ENCODE data around the gene CSF1.
A peak's percentile ranks its signal among the peaks of the same experiment; 100 is the strongest.

CSF1 gene

DNA sequence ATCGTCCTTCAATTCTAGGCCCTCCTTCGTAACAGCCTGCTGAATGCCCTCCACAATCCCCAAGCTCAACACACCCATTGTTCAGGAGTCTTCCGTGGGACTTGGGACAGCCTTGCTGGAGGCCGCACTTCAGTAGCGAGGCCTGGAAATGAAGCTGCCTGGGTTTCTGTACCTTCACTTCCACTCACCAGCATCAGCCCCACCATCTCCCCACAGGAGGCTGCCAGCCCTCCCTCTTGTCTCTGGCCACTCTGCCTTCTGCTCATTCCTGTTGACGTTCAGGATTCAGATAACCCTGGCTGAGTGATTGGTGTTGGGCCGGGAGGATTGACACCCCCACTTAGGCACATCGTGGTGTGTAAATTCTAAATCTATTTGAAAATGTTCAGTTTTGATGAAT is 23.4 kb upstream of the CSF1 start:
- DNase-seq, result no peak
- Mint-ChIP-seq H3K4me1 (peaks cover 70% of the 10 kb centered on the region), H3K27me3 (ENCODE audit: low read depth, poor library complexity) (peaks cover 22% of the 10 kb centered on the region), H3K36me3 (ENCODE audit: low read depth) (no peaks in the 10 kb centered on the region), H3K4me3 (no peak overlapping the region), H3K9me3 (no peaks in the 10 kb centered on the region), H3K27ac (peak overlapping the region; percentile 67)
- no peak for TF ChIP-seq CTCF (IDR thresholded peaks at IDR 0.05)

GRCh38 chr1:109887884-109888283 is 22.8 kb upstream of the CSF1 start:
- Mint-ChIP-seq H3K36me3 (ENCODE audit: low read depth) (no peaks in the 10 kb centered on the region), H3K27me3 (ENCODE audit: low read depth, poor library complexity) (peaks cover 22% of the 10 kb centered on the region)
- TF ChIP-seq CTCF (IDR thresholded peaks at IDR 0.05), result no peak

DNA sequence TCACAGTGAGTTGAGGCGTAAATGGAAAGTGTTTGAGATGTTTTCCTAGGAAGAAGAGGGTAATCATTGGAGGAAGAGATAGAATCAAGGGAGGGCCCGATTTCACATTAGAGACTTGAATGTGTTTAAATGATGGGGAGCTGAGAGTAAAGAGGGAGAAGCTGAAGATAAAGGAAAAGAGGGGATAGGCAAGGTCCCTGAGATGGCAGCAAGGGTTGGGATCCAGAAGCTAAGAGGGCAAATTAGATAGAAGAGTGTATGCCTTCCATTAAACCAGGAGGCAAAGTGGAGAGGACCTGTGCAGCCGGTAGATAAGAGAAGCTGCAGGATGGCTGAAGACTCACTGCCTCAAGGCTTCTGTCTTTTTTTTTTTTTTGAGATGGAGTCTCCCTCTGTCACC is 21.6 kb upstream of the CSF1 start:
- Mint-ChIP-seq H3K27ac (no peak overlapping the region), H3K4me1 (peaks cover 54% of the 10 kb centered on the region), H3K9me3 (no peaks in the 10 kb centered on the region), H3K36me3 (ENCODE audit: low read depth) (no peaks in the 10 kb centered on the region), H3K27me3 (ENCODE audit: low read depth, poor library complexity) (peaks cover 17% of the 10 kb centered on the region), H3K4me3 (no peak overlapping the region)
- no peak for TF ChIP-seq CTCF (IDR thresholded peaks at IDR 0.05)
- no peak for DNase-seq

More at GRCh38 chr1:109887884-109888283, 22.8 kb upstream of the CSF1 start:
- Mint-ChIP-seq H3K4me1 (peaks cover 66% of the 10 kb centered on the region), H3K9me3 (no peaks in the 10 kb centered on the region), H3K4me3 (no peak overlapping the region), H3K27ac (no peak overlapping the region)
- DNase-seq, result no peak

DNA sequence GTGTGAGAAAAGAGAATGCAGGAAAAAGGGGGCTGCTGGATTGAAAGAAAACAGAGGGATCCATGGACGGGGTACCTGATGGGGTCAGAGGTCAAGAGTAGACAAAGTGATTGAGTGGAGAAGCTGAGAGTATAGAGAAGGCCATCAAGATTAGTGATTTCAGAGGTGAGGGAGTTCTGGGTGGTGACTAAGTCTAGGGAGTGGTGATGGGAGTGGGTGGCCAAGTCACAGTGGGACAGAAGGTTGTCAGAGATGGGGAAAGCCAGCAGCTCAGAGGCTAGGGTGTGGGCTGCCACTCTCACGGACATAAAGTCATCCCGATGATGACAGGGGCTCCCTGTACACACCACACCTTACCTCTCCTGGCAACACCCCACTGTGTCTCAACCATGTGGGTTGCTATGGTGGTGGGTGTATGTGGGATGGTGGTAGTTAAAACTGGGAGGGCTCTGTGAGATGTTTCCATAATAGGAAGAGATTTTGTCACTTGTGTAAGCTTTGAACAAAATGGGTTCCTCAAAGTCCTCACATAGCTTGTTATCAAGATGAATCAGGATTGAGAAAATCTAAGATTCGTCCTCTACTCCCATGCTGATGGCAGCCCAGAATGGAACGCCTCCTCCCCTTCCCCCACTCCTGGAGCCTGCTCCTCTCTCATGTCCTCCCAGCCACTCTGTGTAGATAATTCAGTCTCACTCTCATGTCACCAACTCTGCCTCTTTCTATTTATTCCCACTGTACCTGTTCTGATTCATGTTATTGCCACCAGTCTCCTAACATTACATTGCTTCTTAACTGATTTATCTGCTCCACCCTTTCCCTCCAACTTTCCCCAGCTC is 20.3 kb upstream of the CSF1 start:
- H3K9me3 Mint-ChIP-seq, result no peaks in the 10 kb centered on the region
- peaks cover 16% of the 10 kb centered on the region for H3K27me3 Mint-ChIP-seq (ENCODE audit: low read depth, poor library complexity)
- H3K36me3 Mint-ChIP-seq (ENCODE audit: low read depth), result no peaks in the 10 kb centered on the region
- H3K4me3 Mint-ChIP-seq, result no peak overlapping the region
- H3K27ac Mint-ChIP-seq, result no peak overlapping the region
- DNase-seq, result no peak
- H3K4me1 Mint-ChIP-seq, result peaks cover 42% of the 10 kb centered on the region
- no peak for TF ChIP-seq CTCF (IDR thresholded peaks at IDR 0.05)

DNA sequence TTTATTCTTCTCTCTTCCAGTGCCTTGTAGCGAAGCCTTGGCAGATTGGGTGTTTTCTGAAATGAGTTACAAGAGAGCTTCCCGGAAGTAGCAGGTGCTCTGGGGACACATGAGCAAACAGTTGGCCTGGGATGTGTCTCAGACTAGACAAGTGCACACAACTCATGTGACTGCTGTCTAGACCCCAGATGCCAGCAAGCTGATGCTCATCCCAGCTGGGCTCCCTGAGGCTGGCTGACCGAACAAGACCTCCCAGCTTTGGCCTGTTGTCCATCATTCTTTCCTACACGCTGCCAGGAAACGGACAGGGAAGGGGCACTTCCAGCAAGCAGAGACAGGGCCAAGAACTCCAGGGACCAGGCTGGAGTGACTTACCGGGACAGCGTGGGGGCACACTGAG is 18.7 kb upstream of the CSF1 start:
- Mint-ChIP-seq H3K27me3 (ENCODE audit: low read depth, poor library complexity) (peaks cover 11% of the 10 kb centered on the region), H3K36me3 (ENCODE audit: low read depth) (no peaks in the 10 kb centered on the region), H3K4me3 (no peak overlapping the region), H3K27ac (no peak overlapping the region), H3K9me3 (no peaks in the 10 kb centered on the region), H3K4me1 (peaks cover 44% of the 10 kb centered on the region)
- no peak for TF ChIP-seq CTCF (IDR thresholded peaks at IDR 0.05)
- no peak for DNase-seq

Data from nephron progenitor cell (in vitro differentiated cells).